HG02678 (cell line): ENCODE data around the gene ZNF674.
"Not testable (repeated sequence)": the region's sequence is repeated elsewhere in the genome, so short reads cannot be mapped to it uniquely, and the experiment has no call there.

Experiments
- ATAC-seq: cut with Tn5 transposase; IDR thresholded peaks from one replicate; pipeline ENCODE4 v1.9.1; 2021; ENCODE audit warnings: mild to moderate bottlenecking, moderate library complexity; ENCODE audit not compliant: unreplicated experiment

The ZNF674 gene

DNA sequence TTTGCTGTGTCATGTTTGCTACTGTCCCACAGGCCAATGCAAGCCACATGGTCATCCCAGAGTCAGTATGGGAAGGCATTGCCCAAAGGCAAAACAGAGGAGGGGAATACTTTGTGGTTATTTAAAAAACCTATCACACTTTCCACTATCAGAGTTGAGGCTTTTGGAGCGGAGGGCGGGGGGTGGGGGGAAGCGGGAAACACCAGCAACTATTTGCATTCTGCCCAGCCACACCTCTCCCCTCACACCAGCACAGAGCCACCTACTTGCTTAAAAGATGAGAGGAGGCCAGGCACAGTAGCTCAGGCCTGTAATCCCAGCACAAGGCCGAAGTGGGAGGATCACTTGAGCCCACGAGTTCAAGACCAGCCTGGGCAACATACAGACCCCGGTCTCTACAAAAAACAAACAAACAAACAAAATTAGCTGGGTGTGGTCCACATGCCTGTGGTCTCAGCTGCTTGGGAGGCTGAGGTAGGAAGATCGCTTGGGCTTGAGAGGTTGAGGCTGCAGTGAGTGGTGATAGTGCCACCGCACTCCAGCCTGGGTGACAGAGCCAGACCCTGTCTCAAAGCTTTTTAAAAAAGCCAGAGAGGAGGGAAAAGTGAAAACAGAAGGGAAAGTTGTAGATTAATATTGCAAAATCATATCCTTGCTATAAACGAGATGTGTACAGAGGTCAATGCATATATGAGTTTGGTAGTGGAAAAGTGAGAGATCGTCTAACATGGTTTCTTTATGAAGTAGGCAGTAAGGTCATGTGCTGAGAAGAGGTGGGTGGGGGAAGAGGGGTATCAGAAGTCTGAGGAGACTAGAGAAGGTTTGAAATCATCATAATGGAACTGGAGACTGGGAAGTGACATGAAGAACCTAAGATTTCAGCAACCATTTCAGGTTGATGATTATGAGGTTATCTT is 26.5 kb upstream of the ZNF674 start:
- peak; percentile 14 for ATAC-seq

DNA sequence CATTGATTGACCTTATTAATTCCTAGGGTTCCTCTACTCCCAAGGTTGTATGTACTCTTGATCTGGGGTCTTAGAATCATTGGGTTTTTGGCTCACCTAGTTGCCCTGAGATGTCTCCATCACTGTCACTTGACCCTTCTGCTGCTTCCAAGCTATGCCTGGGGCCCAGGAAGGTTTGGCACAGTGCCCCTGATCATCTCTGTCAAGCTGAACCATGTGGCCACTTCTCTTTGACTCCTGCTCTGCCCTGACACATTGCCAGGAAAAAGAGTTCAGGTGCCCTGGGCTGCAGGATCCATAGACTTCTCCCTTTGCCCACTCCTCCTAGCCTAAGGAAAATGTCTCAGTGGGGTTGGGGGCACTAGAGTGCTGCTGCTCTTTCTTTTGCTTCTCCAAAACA is 24.4 kb upstream of the ZNF674 start:
- ATAC-seq: no peak

DNA sequence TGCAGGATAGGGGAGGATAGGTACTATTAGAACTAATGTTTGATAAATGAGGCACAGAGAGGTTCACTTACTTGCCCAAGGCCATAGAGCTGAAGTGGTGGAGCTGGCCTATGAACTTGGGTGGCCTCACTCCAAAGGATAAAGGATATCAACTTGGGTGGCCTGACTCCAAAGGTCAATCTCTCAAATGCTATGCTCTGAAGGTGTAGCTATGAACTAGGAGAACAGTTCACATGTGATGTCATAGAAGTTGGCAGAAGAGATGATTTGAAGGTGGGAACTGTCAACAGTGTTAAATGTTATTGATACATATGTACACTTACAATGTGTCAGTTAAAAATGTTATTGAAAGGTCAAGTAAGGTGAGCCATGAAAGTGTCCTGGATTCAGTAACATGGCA is 22.2 kb upstream of the ZNF674 start:
- ATAC-seq: no peak

DNA sequence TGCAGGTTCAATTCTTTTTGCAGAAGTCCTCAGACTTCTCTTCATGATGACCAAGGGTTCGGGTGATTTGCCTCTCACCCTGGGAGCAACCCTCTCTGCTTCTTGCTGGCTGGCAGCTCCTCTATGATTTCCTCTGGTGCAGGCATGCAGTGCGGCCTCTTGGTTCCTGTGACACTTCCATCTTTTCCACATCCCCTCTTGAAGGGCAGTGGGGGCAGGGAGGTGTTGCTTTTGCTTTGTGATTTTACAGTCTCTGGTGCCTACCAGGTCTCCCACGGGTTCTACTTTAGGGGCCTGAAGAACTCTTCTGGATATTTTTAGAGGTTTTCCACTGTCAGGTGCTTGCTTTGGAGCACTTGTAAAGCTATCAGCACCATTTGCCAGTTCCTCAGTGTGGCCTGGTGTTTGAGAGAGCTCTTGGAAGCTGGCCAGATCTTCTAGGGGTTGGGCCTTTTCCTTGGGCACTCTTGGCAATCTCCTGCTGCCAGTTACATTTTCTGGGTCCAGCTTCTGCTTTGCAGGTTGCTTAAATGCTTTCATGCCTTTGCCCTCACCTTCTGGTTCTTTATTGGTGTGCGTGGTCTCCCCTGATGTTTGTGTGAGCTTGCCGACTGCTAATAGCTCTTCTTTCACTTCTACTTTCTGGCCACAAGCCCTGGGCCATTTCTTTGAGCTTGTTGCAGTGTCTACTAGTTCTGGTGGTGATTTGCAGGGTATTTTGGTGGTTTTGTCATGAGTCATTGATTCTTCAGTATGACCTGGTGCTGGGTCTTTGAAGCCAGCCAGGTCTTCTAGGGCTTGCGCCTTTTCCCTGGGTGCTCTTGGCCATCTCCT is 16.8 kb upstream of the ZNF674 start:
- peak; percentile 97 for ATAC-seq

DNA sequence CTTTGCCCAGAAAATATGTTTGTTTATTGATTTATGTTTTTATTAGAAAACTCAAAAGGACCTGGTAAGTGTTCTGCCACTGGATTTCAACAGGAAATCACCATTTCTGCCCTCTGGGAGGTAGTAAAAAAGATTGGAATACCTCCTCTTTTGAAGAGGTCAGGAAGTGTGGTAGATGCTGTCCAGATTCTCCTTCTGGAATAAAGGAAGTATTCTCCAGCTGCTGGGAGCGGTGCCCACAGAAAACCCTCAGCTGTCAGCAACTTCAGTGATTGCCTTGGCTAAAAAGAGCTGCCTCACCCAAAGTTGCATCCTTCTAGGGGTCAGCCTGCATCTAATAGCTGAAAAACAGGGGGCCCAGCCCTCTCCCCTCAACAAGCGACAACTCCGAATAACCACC is 13.8 kb upstream of the ZNF674 start:
- no peak for ATAC-seq

DNA sequence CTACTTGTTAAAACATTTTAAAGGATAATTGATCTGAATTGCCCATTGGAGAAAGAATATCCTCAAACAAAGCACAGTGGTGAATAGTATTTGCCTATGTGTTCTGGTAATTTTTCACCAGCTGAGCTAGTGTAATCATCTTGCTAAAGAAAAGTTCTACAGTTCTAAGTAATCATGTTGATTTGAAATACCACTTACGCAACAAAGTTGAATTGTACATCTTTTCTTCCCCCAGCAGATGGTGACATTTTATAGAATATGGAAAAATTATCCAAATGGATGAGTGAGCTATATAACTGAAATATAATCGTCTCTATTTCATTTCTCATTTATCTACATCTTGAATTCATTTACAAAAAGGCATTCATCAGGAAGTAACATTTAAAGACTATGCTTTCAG is 9.7 kb upstream of the ZNF674 start:
- no peak for ATAC-seq

DNA sequence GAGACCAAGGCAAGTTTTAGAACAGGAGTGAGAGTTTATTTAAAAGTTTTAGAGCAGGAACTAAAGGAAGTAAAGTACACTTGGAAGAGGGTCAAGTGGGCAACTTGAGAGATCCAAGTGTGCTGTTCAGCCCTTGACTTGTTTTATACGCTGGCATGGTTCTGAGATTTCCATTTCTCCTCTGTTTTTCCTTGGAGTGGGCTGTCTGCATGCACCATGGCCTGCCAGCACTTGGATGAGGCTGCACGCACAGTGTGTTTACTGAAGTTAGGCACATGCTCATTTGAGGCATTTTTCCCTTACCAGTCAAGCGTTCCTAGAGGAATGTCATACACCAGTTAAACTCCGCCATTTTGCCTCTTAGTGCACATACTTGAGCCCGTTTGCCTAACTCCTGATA is 8.7 kb upstream of the ZNF674 start:
- no peak for ATAC-seq

DNA sequence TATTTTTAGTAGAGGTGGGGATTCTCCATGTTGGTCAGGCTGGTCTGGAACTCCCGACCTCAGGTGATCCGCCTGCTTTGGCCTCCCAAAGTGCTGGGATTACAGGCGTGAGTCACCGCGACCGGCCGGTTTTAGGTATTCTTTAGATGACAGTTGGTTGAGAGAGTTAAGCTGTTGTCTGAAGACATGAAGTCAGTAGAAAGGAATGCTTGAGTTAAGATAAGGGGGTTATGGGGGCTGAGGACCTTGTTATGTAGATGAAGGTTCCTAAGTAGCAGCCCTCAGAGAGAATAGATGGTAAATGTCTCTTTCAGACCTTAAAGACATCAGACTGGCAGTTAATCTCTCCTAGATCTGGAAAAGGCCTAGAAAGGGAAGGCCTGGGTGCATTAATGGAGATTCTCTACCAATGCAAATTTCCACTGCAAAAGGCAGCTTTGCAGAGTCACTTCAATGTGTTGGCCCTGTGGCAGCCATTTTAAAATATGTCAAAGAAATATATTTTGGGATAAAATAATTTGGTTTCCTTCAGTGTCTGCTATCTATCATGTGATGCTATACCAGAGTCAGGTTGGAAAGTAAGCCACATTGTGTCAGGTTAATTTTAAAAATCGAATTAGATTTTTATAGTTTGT is 6.4 kb upstream of the ZNF674 start:
- ATAC-seq: no peak

DNA sequence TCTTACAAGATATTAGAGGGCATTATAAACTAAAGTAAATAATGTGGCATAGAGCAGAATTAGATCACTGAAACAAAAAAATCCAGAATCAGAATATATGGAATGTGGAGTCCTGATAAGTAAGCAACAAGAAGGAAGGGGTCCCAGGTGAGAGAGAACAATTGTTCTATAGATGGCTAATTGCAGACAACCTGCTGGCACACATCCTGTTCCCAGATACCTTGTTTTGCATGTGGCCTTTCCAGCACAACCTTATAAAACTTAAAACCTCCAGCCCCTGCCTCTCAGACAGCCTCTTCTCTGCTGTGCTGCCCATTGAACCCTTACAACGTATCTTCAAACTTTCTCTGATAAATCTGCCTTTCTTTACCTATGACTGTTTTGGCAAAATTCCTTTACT is 4.7 kb upstream of the ZNF674 start:
- no peak for ATAC-seq

DNA sequence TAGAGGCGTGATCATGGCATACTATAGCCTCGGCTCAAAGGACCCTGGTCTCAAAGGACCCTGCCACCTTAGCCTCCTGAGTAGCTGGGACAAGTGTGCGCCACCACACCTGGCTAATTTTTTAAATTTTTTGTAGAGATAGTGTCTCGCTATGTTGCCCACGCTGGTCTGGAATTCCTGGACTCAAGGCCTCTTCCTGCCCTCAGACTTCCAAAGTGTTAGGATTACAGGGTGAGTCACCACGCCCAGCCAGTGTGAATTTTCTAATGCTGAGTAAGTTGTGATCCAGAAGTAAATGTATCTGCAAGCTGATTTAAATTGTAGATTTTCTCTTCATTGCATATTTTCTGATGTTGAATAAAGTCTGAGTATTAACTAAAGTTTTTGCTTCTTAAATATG is 2.6 kb upstream of the ZNF674 start:
- no peak for ATAC-seq

DNA sequence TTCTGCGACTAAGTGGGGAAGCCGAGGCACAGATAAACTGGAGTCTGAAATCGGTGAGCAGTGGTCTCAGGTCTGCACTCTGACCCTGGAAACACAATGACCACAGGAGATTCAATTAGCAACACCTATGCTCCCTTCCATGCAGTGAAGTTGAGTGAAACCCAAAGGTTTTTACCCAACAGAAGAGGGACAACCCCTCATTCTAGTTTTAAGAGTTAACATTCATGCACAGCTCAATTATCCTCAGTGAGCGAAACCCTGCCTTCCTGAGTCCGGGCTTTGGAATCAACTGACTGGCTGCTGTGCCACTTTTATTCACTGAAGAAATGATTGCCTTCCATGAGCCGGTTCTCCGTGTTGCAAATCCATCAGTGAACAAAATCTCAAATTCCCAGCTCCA is 694 bp downstream of the ZNF674 start:
- ATAC-seq: not testable (repeated sequence)

DNA sequence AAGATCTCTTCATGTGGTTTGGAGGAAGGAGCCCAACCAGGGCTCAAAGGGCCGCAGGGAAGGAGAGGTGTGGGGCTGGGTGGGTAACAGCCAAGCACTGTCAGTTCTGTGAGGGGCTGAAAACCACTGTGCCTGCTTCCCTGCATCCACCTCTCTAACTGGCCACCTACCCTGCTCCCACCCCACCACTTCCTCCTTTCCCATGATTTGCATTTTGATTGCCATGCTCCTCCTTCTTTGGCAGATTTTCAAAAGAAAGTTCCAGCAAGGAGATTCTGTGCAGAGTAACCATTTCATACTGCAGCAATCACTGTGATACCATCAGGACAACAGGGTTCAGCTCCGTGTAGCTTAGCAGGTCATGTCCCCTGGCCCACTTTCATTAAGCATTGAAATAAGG is 1.8 kb downstream of the ZNF674 start:
- ATAC-seq: no peak

DNA sequence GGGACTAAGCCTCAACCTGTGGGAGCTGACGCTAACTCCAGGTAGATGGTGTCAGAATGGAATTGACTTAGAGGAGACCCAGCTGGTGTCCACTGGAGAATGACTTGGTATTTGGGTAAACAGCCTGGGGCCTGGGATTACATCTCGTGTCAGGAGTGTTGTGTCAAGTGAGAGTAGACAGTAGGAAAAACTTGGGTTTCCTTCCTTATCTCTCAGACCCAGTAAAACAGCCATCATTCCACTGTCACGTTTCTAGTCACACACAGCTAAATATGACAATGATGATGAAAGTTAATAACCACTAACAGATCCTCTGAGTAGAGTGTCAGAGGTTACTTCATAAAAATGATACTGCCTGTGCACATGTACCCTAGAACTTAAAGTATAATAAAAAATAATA is 13.8 kb downstream of the ZNF674 start:
- no peak for ATAC-seq

DNA sequence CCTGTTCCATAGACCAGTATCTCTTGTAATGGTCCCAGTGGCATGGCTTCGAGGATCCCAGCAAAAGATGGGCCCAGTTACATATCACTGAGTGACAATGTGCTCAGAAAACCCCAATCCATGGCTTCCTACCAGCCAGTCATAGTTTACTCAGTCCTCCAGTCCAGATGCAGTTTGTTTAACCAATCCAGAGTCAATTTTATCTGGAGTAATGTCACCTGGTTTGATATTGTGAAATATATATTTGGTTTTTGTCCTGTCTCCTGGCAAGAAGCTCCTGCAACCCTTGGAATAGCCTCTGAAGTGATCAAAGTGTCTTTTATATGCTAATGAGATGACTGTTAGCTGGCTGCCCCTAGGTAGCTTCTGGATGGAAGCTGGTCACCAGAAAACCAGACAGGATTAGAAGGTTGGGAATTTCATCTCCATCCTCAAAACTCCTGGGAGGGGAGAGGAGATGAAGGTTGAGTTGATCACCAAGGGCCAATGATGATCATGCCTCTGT is 14.8 kb downstream of the ZNF674 start:
- ATAC-seq: not testable (repeated sequence)

DNA sequence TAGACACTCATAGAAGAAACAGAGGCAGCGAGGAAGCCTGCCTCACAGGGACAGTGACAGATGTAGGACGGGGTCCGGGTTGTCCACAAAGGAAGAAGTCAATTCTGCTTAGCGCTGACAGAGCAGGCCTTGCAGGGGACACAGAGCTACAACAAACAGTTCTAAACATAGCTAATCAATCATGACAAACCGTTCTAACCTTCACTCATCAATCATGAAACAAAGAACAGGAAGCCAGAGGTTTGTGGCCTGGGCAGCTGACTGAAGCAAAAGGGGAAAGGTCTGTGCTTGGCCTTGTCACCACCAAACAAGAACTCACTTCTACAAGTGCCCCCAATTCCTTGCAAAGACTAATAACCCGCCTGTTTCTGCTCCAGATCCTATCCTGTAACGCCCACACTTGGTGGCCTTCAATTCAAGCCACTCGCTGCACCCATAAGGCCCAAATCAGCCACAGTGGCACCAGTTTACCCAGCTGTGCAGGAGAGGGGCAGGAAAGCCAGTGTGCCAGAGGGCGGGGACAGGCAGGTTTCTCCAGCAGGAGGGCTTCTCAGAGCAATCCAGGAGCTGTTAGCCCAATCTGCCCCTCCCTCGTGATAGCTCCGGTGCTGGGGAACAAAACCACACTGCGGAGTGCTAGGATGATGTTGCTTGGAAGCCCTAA is 15.3 kb downstream of the ZNF674 start:
- ATAC-seq: not testable (repeated sequence)

DNA sequence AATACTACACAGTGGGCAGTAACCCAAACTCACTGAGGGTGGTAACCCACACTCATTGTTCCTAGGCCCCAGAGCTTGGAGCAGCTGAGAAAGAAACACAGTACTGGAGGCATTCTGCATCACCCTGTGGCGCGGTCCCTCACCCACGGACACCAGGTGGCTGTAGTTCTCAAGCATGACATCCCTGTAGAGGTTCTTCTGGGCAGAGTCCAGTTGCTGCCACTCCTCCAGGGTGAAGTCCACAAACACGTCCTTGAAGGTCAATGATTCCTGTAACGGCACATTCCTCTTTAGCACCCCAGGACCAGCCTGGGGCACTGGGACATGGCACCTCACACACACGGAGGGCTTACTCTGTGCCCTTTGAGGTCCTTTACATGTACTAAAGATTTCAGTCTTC is 16.6 kb downstream of the ZNF674 start:
- ATAC-seq: not testable (repeated sequence)

DNA sequence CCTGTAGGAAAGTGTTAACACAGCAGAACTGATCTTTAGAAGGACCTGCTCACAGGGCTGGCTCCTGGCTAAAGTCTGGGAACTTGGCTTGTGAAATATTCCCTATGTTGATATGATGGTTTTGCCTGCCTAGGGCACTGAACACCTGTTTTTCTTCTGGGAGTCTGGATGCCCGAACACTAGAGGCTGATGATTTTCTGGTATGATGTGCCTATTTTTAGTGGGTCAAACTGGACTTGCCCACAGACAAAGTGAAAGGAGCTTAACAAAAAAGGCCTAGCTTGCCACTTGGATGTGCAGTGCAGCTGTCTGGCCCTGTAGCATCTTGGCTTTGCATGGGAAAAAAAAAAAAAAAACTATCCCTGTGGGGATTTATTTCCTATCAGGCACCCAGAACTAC is 39.1 kb downstream of the ZNF674 start:
- no peak for ATAC-seq

DNA sequence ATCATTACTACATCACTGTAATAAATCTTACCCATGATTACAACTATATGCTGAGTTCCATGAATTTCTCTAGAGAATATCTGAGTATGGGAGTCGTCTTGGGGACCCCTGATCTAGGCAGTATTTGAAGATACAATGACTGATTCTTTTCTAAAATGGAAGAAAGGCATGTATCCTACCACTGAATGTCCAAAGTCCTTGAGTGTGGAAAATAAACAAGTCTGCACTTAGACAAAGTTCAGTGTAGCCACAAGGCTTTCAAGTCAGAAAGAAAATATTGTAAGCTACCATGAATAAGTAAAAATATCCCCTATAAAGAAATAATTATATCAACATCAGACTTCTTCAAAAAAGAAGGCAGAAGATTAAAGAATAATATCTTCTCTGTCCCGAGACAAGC is 42.4 kb downstream of the ZNF674 start:
- ATAC-seq: no peak

DNA sequence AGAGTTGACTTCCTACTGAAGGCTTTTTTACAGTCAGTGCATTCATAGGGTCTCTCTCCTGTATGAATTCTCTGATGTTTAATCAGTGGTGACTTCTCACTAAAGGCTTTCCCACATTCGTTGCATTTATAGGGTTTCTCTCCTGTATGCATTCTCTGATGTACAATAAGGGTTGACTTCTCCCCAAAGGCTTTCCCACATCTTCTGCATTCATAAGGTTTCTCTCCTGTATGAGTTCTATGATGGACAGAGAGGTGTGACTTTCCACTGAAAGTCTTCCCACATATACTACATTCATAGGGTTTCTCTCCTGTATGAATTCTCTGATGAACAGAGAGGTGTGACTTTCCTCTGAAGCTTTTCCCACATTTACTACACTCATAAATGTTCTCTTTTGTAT is 45.2 kb downstream of the ZNF674 start:
- no peak for ATAC-seq

DNA sequence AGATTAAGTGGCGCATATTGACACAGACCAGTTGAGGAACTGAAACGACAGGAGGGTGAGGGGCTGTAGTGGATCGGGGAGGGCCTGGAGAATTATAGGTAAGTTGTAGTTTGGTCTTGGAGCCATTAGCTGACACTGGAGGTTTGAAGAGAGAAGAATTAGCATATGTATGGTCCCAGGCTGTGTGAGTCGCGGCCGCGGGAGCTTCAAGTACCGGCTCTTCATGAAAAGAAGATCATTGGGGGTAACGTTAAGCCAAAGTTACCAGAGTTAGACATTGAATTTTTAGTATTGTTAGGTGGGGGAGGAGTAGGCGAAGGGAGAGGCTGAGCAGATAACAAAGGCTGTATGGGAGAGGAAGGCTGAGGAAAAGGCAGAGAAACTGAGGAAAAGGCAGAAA is 56.5 kb downstream of the ZNF674 start:
- no peak for ATAC-seq

DNA sequence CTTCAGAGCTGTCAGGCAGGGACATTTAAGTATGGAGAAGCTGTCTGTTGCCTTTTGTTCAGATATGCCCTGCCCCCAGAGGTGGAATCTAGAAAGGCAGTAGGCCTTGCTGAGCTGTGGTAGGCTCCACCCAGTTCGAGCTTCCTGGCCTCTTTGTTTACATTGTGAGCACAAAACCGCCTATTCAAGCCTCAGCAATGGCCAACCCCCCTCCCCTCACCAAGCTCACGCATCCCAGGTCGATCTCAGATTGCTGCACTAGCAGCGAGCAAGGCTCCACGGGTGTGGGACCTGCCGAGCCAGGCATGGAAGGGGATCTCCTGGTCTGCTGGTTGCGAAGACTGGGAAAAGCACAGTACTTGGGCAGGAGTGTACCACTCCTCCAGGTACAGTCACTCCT is 59.3 kb downstream of the ZNF674 start:
- no peak for ATAC-seq
